IMR-90 (cell line): ENCODE results near the gene GDF10. TPM values are rescaled to one million over a fixed set of nuclear protein-coding genes. Genes with fewer than 3 reads are reported as not detected.

Experiments
- polyA plus RNA-seq, 3 experiments: library from polyadenylated mRNA; depleted of rRNA; stranded (reverse); fragments of >200 nt; gene quantifications; 2 replicates each; pipeline ENCODE4 v1.2.3, GENCODE V29; 2012; ENCODE audit warnings: low replicate concordance in 1 of 3
- total RNA-seq: library from RNA; depleted of rRNA; stranded (reverse); fragments of >200 nt; gene quantifications from 2 replicates; pipeline ENCODE4 v1.2.3, GENCODE V29; 2012; rRNA removed

Gene GDF10
- total and polyA plus RNA-seq, 2 of the 4 experiments (the other 2 are of a cell fraction), result 0.34 TPM; not detected in 1

Other genes starting within 250 kb of the GDF10 start
- under 0.01 TPM in 1 of 2 replicates, not detected in the other for gene GDF2, start 22.3 kb downstream of the GDF10 start, total RNA-seq
- 0.04 TPM in 1 of 2 replicates, not detected in the other for gene GDF2, start 22.3 kb downstream of the GDF10 start, polyA plus RNA-seq (2012; rRNA removed)
- not detected in 2 replicates for gene RBP3, start 48.2 kb downstream of the GDF10 start, total RNA-seq
- gene RBP3, start 48.2 kb downstream of the GDF10 start, polyA plus RNA-seq (2012; rRNA removed), result not detected in 2 replicates
- gene ZNF488, start 84.1 kb downstream of the GDF10 start, total RNA-seq, result under 0.01 TPM in 2 replicates
- gene ZNF488, start 84.1 kb downstream of the GDF10 start, polyA plus RNA-seq (2012; rRNA removed), result 0.14 TPM in 2 replicates
- 0.83 and 0.90 TPM in 2 replicates for gene ANXA8, start 183.9 kb downstream of the GDF10 start, total RNA-seq
- 1.1 and 1.3 TPM in 2 replicates for gene ANXA8, start 183.9 kb downstream of the GDF10 start, polyA plus RNA-seq (2012; rRNA removed)
- not detected in 2 replicates for gene FAM25G, start 191.5 kb downstream of the GDF10 start, total RNA-seq
- gene FAM25G, start 191.5 kb downstream of the GDF10 start, polyA plus RNA-seq (2012; rRNA removed), result not detected in 2 replicates
- 2.5 and 3.2 TPM in 2 replicates for gene AGAP9, start 223.4 kb downstream of the GDF10 start, total RNA-seq
- 10.0 and 11.2 TPM in 2 replicates for gene AGAP9, start 223.4 kb downstream of the GDF10 start, polyA plus RNA-seq (2012; rRNA removed)